NCI-H2081 treated with DMSO at 0.1 percent for 48 hours (cell line): Measurements from ENCODE around the gene UBE2QL1.

Experiments used
- DNase-seq: peaks from one replicate; lab custom pipeline; 2025; lab: John Stamatoyannopoulos, UW

UBE2QL1 gene

DNA sequence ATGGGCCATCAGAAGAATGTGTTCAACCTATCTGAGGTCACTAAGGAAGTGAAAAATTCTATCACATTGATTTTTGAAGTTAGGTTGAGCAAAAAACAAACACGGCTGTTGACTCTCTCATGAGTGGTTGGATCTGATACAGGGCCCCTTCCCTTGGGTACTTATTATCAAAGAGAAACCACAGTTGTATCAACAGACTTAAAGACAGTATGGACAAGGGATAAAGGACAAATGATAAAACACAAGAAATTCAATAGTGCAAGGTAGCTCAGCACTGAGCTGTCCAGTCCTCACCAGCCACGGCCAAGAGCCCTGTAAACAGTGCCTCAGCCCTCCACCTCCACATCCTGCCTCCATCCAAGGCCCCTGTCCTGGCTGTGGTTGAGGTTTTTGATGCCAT lies 86.9 kb downstream of the UBE2QL1 start:
- no peak for DNase-seq

DNA sequence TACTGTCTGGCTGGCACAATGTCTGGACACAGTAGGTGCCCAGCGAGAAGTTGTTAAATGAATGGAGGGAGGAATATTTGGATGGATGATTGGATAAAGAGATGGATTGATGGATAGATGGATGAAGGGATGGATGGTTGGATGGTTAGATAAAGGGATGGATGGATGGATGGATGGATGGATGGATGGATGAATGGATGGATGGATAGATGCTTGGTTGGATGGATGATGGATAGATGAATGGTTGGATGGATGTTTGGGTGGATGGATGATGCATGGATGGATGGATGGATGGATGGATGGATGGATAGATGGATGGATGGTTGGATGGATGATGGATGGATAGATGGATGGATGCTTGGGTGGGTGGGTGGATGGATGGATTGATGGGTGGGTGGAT lies 90.4 kb downstream of the UBE2QL1 start:
- no peak for DNase-seq

DNA sequence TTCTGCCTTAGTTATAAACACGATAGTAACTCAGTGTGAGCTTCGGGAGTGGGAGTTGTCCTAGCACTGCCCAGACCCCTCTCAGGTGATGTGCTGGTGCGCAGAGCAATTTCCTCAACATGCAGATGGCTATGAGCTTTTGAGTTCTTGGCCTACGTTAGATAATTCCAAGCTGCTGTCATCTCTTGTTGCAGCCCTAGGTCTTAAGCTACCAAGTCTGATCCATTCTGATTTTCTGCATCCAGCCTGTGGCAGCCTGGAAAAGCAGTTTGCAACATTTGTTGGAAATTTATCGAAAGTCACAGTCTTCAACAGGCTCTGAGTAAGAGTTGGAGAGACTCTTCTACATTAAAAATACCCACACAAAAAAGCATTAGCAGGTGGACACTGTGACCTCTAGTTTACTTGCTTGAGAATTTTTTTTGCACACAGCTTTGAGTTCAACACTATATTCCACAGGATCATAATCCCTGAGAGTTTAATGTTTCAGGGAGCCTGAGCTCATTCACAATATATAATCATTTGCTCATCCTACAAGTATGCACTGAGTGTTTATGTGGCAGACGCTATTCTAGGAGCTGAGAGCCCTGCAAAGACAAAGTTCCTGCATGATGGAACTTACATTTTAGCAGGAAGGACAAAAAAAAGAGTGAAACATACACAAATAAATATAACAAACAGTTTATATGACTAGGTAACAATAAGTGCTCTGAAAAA lies 91.6 kb downstream of the UBE2QL1 start:
- DNase-seq, result no peak

DNA sequence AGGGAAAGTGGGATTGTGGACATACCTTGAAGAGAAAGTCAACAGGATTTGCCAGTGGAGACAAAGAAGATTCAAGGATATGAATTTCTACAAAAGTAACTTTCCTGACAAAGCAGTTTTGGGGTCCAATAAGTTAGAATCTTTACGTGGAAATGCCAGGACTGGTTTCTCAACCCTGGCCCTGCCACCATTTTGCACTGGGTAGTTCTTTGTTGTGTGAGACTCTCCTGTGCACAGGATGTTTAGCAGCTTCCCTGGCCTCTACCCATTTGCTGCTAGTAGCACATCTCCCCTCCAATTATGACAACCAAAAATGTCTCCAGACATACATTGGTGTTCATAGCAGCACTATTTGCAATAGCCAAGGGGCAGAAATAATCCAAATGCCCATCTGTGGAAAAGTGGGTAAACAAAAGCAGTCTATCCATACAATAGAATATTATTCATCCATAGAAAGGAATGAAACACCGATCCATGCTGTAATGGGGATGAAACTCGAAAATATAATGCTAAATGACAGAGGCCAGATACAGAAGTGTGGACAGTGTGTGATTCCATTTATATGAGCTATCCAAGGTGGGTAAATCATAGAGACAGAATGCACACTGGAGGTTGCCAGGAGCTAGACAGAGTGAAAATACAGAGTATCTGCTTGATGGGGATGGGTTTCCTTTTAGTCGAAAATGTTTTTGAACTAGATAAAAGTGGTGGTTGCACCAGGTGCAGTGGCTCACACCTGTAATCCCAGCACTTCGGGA lies 92.8 kb downstream of the UBE2QL1 start:
- DNase-seq, result no peak

DNA sequence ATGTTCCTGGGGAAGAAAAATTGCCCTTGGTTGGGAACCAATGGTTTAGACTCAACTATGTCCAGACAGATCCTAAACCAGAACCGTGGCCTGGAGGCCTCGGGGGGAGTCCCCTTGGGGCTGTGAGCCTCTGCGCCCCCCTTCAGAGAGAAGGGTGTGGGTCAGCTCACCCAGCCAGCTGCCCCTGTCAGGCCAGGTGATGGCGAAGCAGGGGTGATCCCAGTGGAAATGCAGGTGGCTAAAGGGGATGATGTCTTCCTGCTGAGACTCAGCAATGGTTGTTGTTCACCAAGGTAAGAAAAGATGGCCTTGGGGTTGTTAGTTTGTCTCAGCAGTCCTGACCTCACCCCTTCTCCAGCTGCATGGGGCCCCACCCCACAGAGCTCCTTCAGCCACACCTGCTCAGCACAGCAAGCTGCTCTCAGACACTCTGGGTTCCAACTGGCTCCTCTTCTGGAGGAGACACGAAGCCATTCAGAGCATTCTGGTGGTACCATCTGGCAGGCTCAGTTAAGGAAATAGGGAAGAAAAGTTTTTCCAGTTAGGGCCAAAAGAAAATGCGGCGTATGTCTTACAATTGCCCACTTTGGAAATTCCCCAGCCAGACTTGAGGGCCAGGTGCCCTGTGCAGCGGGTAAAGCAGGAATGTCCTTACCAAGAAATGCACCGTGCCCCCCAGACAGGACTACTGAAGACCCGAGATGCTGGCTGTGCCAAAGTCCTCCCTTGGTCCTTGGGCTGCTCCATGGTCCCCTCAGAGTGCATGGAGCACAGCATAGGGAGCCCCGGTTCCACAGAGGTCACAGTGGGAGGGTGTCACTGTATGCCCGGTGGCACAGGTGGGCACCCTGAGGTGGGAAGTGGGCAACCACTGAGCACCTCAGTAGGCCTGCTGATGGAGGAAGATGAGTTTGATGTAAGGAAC lies 94.0 kb downstream of the UBE2QL1 start:
- no peak for DNase-seq

DNA sequence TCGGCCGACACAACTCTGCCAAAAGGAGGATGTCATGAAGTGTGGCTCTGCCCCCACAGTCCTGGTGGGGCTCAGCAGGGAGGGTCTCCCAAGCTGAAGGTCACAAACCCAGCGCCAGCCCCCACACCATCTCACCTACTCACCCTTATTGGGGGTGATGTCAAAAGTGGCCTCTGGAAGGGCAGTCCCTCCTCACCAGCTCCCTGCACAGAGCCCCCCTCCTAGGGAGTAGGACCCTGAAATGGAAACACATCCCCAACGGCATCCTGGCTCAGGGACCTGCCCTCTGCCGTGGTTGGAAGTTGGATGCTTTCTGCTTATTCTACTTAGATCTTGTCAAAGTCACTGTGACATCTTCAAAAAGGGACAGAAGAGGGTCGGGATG lies 94.7 kb downstream of the UBE2QL1 start:
- DNase-seq, result no peak

DNA sequence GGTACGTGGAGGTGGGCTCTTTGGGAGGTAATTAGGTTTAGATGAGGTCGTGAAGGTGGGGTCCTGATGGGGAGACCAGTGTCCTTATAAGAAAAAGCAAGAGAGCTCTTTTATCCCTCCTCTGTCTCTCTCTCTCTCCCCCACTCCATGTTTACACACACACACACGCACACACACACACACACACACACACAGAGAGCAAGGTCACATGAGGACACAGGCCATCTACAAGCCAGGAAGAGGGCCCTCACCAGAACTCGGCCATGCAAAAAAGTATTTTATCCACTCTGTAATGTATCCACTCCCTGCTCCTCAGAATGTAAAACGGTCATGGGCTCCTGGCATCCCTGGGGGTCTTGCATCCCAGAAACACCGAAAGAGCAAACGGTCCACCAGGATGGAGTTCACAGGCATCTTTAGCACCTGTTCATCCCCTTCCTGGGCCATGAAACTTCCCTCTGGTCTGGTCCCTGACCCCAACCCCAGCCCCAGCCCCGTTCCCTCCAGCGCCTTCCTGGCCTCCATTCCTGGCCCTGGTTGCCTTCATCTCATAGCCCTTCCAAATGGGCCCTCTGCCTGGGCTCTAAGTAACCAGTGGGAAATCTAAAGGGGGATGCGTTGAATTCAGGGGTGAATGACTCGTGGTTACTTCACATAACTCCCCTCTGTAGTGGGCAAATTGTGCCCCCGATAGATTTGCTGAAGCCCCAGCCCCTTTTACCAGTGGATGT lies 95.3 kb downstream of the UBE2QL1 start:
- DNase-seq, result no peak
